Esophagus squamous epithelium (tissue), 4 donors: ENCODE measurements around the gene CD93.

Source experiments
- POLR2A ChIP-seq, 4 donors: fragments of 450-650 bp; IDR thresholded peaks; one replicate each; pipeline ENCODE4 v1.6.1; 2017; ENCODE audit warnings: antibody characterized with exemption in 4 of 4, mild to moderate bottlenecking in 4 of 4, moderate library complexity in 3 of 4
- TF ChIP-seq, protein P1 (sequence below), 6 experiments: fragments of 450-650 bp in 4 of 6; fragments of 200-600 bp in 2 of 6; sonication (generic) in 2 of 6; IDR thresholded peaks; one replicate each; pipeline ENCODE4 v1.5.1; 2016 to 2019; ENCODE audit warnings: antibody characterized with exemption in 6 of 6, mild to moderate bottlenecking in 4 of 6, moderate library complexity in 4 of 6

DNA sequence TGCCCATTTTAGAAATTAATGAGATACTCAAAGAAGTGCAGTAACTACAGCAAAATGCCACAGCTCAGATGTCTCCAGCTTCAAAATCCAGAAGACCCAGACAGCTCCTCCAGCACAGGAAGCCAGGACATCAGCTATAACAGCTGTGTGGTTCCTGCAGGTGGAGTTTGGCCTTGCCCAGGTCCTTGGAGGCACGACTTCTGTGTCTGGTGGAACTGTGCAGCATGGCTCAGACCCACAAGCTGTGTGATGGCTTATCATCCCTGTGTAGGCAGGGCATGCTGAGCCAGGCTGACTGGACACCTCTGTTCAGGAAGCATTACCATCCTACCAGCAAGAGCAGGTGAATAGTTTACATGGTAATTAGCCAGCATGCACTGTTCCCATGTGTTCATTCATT is 26.5 kb upstream of the CD93 start:
- TF ChIP-seq, protein P1, sequence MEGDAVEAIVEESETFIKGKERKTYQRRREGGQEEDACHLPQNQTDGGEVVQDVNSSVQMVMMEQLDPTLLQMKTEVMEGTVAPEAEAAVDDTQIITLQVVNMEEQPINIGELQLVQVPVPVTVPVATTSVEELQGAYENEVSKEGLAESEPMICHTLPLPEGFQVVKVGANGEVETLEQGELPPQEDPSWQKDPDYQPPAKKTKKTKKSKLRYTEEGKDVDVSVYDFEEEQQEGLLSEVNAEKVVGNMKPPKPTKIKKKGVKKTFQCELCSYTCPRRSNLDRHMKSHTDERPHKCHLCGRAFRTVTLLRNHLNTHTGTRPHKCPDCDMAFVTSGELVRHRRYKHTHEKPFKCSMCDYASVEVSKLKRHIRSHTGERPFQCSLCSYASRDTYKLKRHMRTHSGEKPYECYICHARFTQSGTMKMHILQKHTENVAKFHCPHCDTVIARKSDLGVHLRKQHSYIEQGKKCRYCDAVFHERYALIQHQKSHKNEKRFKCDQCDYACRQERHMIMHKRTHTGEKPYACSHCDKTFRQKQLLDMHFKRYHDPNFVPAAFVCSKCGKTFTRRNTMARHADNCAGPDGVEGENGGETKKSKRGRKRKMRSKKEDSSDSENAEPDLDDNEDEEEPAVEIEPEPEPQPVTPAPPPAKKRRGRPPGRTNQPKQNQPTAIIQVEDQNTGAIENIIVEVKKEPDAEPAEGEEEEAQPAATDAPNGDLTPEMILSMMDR (IDR thresholded peaks at IDR 0.05): no peak
- TF ChIP-seq POLR2A (IDR thresholded peaks at IDR 0.05): no peak
